GM18507 (cell line): ENCODE results near the gene APOH.
A peak's percentile ranks its signal among the peaks of the same experiment; 100 is the strongest.

Experiments used
- DNase-seq: peaks from one replicate; pipeline ENCODE4 v3.0.0; 2011; ENCODE audit warnings: low read depth; ENCODE audit not compliant: insufficient read length; ENCODE audit errors: extremely low spot score
- FAIRE-seq: peaks from 2 replicates; lab custom pipeline; 2011; peaks lifted over from hg19 to GRCh38; lab: Jason Lieb, UNC

Gene APOH

GRCh38 chr17:66203274-66204015, 25.8 kb downstream of the APOH start:
- no peak for FAIRE-seq
- no peak for DNase-seq

- DNase-seq (no peak), FAIRE-seq (no peak)
These were observed 28.5 kb downstream of the APOH start for GRCh38 chr17:66200685-66201092.

- no peak for DNase-seq
- no peak for FAIRE-seq
These were observed 31.0 kb downstream of the APOH start for GRCh38 chr17:66198242-66198641.

GRCh38 chr17:66192378-66192687, 36.9 kb downstream of the APOH start:
- no peak for FAIRE-seq

GRCh38 chr17:66191593-66192377, 37.4 kb downstream of the APOH start, which contains the start of gene CEP112:
TSS of gene CEP112 (minus strand) at chr17:66192133.
- DNase-seq (peak; percentile 68), FAIRE-seq (peak; percentile 47)

More at GRCh38 chr17:66192378-66192687, 36.9 kb downstream of the APOH start:
- DNase-seq = no peak

GRCh38 chr17:66190738-66191592, 38.2 kb downstream of the APOH start:
- FAIRE-seq (no peak), DNase-seq (no peak)

- no peak for DNase-seq
- FAIRE-seq = no peak
These were observed 41.5 kb downstream of the APOH start for GRCh38 chr17:66187718-66188117.

- FAIRE-seq = no peak
- no peak for DNase-seq
These were observed 43.4 kb downstream of the APOH start for GRCh38 chr17:66185862-66186261.

- DNase-seq (no peak), FAIRE-seq (no peak)
These were observed 44.8 kb downstream of the APOH start for GRCh38 chr17:66184392-66184791.

- no peak for DNase-seq
- no peak for FAIRE-seq
These were observed 45.7 kb downstream of the APOH start for GRCh38 chr17:66183529-66183928.

- FAIRE-seq (no peak), DNase-seq (no peak)
These were observed 50.6 kb downstream of the APOH start for GRCh38 chr17:66178642-66179041.

- FAIRE-seq (no peak), DNase-seq (no peak)
These were observed 52.2 kb downstream of the APOH start for GRCh38 chr17:66177048-66177447.

- no peak for FAIRE-seq
These were observed 53.3 kb downstream of the APOH start for GRCh38 chr17:66175892-66176291.

GRCh38 chr17:66172691-66173223, 56.5 kb downstream of the APOH start:
- FAIRE-seq (no peak), DNase-seq (no peak)

More at GRCh38 chr17:66175892-66176291, 53.3 kb downstream of the APOH start:
- DNase-seq = no peak

GRCh38 chr17:66172144-66172543, 57.1 kb downstream of the APOH start:
- no peak for FAIRE-seq
- DNase-seq = no peak

- no peak for FAIRE-seq
- DNase-seq = no peak
These were observed 57.5 kb downstream of the APOH start for GRCh38 chr17:66171692-66172091.

GRCh38 chr17:66171172-66171571, 58.0 kb downstream of the APOH start:
- no peak for FAIRE-seq
- no peak for DNase-seq

- DNase-seq (no peak), FAIRE-seq (no peak)
These were observed 59.4 kb downstream of the APOH start for GRCh38 chr17:66169839-66170238.

- DNase-seq (no peak), FAIRE-seq (no peak)
These were observed 61.9 kb downstream of the APOH start for GRCh38 chr17:66167189-66167815.
